WTC11 (cell line): ENCODE results near the gene WDFY3. TPM values are rescaled to one million over a fixed set of nuclear protein-coding genes. Genes with fewer than 3 reads are reported as not detected.

ENCODE experiments used
- ATAC-seq: fragments of 200-7000 bp; cut with Tn5 transposase; 2 replicates; pipeline ENCODE4 v1.10.0; 2021; ENCODE audit warnings: mild to moderate bottlenecking, moderate library complexity
- CTCF ChIA-PET: fragments of 300-600 bp; sonication (Branson Sonifier 250); formaldehyde crosslinking; loops from one replicate; lab custom pipeline; 2021; ENCODE audit warnings: antibody characterized with exemption; lab: Charles Lee
- POLR2A ChIA-PET: fragments of 350-600 bp; sonication (Branson Sonifier 250); formaldehyde crosslinking; loops from one replicate; lab custom pipeline; 2021; ENCODE audit warnings: antibody characterized with exemption; lab: Charles Lee
- DNase-seq: peaks from one replicate; pipeline ENCODE4 v3.0.0; 2021; ENCODE audit warnings: low spot score
- H3K27ac Mint-ChIP-seq: 2 replicates; pipeline ENCODE4 v1.8.0; 2021; ENCODE audit warnings: mixed read lengths
- H3K27me3 Mint-ChIP-seq: 2 replicates; pipeline ENCODE4 v1.8.0; 2021; ENCODE audit warnings: low read depth, mild to moderate bottlenecking, moderate library complexity, mixed read lengths
- H3K36me3 Mint-ChIP-seq: 2 replicates; pipeline ENCODE4 v1.8.0; 2021; ENCODE audit warnings: mixed read lengths
- H3K4me1 Mint-ChIP-seq: 2 replicates; pipeline ENCODE4 v1.8.0; 2022; ENCODE audit warnings: mixed read lengths
- H3K4me3 Mint-ChIP-seq: 2 replicates; pipeline ENCODE4 v1.8.0; 2021; ENCODE audit warnings: mild to moderate bottlenecking, moderate library complexity, mixed read lengths
- H3K9me3 Mint-ChIP-seq: 2 replicates; pipeline ENCODE4 v1.8.0; 2021; ENCODE audit warnings: mixed read lengths
- AFF4 ChIP-seq: sonication (generic); formaldehyde crosslinking; IDR thresholded peaks from 2 replicates; pipeline ENCODE4 v1.8.1; 2023; ENCODE audit warnings: mild to moderate bottlenecking, missing genetic modification reagents, borderline replicate concordance
- ATF3 ChIP-seq: sonication (generic); formaldehyde crosslinking; conservative IDR thresholded peaks from 2 replicates; pipeline ENCODE4 v1.8.1; 2022; ENCODE audit warnings: mild to moderate bottlenecking, missing genetic modification reagents
- CBFB ChIP-seq: sonication (generic); formaldehyde crosslinking; IDR thresholded peaks from 2 replicates; pipeline ENCODE4 v1.8.1; 2022; ENCODE audit warnings: mild to moderate bottlenecking, low read depth, missing genetic modification reagents
- CREM ChIP-seq: sonication (generic); formaldehyde crosslinking; IDR thresholded peaks from 2 replicates; pipeline ENCODE4 v1.8.1; 2022; ENCODE audit warnings: mild to moderate bottlenecking, missing genetic modification reagents, moderate library complexity
- E2F5 ChIP-seq: sonication (generic); formaldehyde crosslinking; IDR thresholded peaks from 2 replicates; pipeline ENCODE4 v1.8.1; 2022; ENCODE audit warnings: mild to moderate bottlenecking, moderate library complexity, missing genetic modification reagents
- EMX1 ChIP-seq: fragments of 250-450 bp; sonication (Bioruptor Pico); IDR thresholded peaks from 2 replicates; pipeline ENCODE4 v1.8.0; 2021; ENCODE audit warnings: mild to moderate bottlenecking
- FOXJ3 ChIP-seq: sonication (generic); formaldehyde crosslinking; IDR thresholded peaks from 2 replicates; pipeline ENCODE4 v1.9.0; 2021; ENCODE audit warnings: missing genetic modification reagents, mild to moderate bottlenecking, borderline replicate concordance
- HMGA2 ChIP-seq: fragments of 250-450 bp; sonication (Bioruptor Pico); IDR thresholded peaks from 2 replicates; pipeline ENCODE4 v1.4.0; 2021; ENCODE audit warnings: mild to moderate bottlenecking, moderate library complexity
- MLX ChIP-seq: sonication (generic); formaldehyde crosslinking; IDR thresholded peaks from 2 replicates; pipeline ENCODE4 v1.8.1; 2023; ENCODE audit warnings: mild to moderate bottlenecking, missing genetic modification reagents, moderate library complexity
- MXD4 ChIP-seq: fragments of 250-450 bp; sonication (Bioruptor Pico); IDR thresholded peaks from 2 replicates; pipeline ENCODE4 v1.8.0; 2021; ENCODE audit warnings: mild to moderate bottlenecking, moderate library complexity, borderline replicate concordance
- OVOL2 ChIP-seq: fragments of 250-450 bp; sonication (Bioruptor Pico); IDR thresholded peaks from 2 replicates; pipeline ENCODE4 v1.9.0; 2021; ENCODE audit warnings: mild to moderate bottlenecking, borderline replicate concordance
- SP1 ChIP-seq: sonication (generic); formaldehyde crosslinking; conservative IDR thresholded peaks from 2 replicates; pipeline ENCODE4 v1.8.1; 2022; ENCODE audit warnings: missing genetic modification reagents
- USF2 ChIP-seq: sonication (generic); formaldehyde crosslinking; IDR thresholded peaks from 2 replicates; pipeline ENCODE4 v1.8.1; 2023; ENCODE audit warnings: mild to moderate bottlenecking, missing genetic modification reagents, moderate library complexity
- ZBTB21 ChIP-seq: sonication (generic); formaldehyde crosslinking; IDR thresholded peaks from 2 replicates; pipeline ENCODE4 v1.8.1; 2023; ENCODE audit warnings: mild to moderate bottlenecking, missing genetic modification reagents, borderline replicate concordance
- ZNF121 ChIP-seq: sonication (generic); formaldehyde crosslinking; IDR thresholded peaks from 2 replicates; pipeline ENCODE4 v1.8.0; 2023; ENCODE audit warnings: missing genetic modification reagents
- ZNF219 ChIP-seq: sonication (generic); formaldehyde crosslinking; IDR thresholded peaks from 2 replicates; pipeline ENCODE4 v1.8.0; 2023; ENCODE audit warnings: missing genetic modification reagents, mild to moderate bottlenecking, borderline replicate concordance
- ZNF396 ChIP-seq: fragments of 250-450 bp; sonication (Bioruptor Pico); IDR thresholded peaks from 2 replicates; pipeline ENCODE4 v1.8.0; 2021; ENCODE audit warnings: mild to moderate bottlenecking, moderate library complexity, borderline replicate concordance
- ZNF671 ChIP-seq: fragments of 250-450 bp; sonication (Bioruptor Pico); IDR thresholded peaks from 2 replicates; pipeline ENCODE4 v1.8.0; 2021; ENCODE audit warnings: mild to moderate bottlenecking
- total RNA-seq: library from RNA; stranded (reverse); gene quantifications from 3 replicates; pipeline ENCODE4 v1.2.3, GENCODE V29; 2021
- TF ChIP-seq, protein P1 (sequence below): fragments of 250-450 bp; sonication (Bioruptor Pico); IDR thresholded peaks from 2 replicates; pipeline ENCODE4 v1.9.0; 2021; ENCODE audit warnings: moderate library complexity, mild to moderate bottlenecking, inconsistent platforms, borderline replicate concordance

The WDFY3 gene
- total RNA-seq, 1 experiment from 2014 or later: 77.2 TPM

- CTCF ChIA-PET: no interaction called here
- peaks cover 47% of the 10 kb centered on the region for H3K4me1 Mint-ChIP-seq
- peak overlapping the region; percentile 67 for H3K27ac Mint-ChIP-seq
- DNase-seq (no peak), ATAC-seq (peak; percentile 49)
- H3K9me3 Mint-ChIP-seq: no peaks in the 10 kb centered on the region
- TF ChIP-seq ZBTB21 (CRISPR knock-in tag) (no peak), CBFB (CRISPR knock-in tag) (no peak), ZNF671 (CRISPR knock-in tag) (no peak), MXD4 (CRISPR knock-in tag) (no peak), HMGA2 (CRISPR knock-in tag) (no peak), EMX1 (CRISPR knock-in tag) (no peak), CREM (no peak), E2F5 (CRISPR knock-in tag) (no peak), SP1 (CRISPR knock-in tag) (no peak), AFF4 (CRISPR knock-in tag) (no peak), OVOL2 (no peak), FOXJ3 (CRISPR knock-in tag) (no peak), ZNF396 (CRISPR knock-in tag) (no peak), MLX (CRISPR knock-in tag) (no peak), ATF3 (CRISPR knock-in tag) (no peak)
- TF ChIP-seq, protein P1, sequence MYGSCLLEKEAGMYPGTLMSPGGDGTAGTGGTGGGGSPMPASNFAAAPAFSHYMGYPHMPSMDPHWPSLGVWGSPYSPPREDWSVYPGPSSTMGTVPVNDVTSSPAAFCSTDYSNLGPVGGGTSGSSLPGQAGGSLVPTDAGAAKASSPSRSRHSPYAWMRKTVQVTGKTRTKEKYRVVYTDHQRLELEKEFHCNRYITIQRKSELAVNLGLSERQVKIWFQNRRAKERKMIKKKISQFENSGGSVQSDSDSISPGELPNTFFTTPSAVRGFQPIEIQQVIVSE (CRISPR knock-in tag): no peak
- H3K4me3 Mint-ChIP-seq: no peak overlapping the region
- POLR2A ChIA-PET: interaction anchor here (0.5 kb wide), 1 partner anchor 26 kb away, joined by 3 read pairs; no protein-coding TSS in a partner anchor
- H3K27me3 Mint-ChIP-seq: no peaks in the 10 kb centered on the region
- H3K36me3 Mint-ChIP-seq: 0 out of 2 replicates have a peak, but pooled peaks cover 2% of the 10 kb centered on the region
Measured at GRCh38 chr4:84901173-84901572, 65.3 kb downstream of the WDFY3 start.

DNA sequence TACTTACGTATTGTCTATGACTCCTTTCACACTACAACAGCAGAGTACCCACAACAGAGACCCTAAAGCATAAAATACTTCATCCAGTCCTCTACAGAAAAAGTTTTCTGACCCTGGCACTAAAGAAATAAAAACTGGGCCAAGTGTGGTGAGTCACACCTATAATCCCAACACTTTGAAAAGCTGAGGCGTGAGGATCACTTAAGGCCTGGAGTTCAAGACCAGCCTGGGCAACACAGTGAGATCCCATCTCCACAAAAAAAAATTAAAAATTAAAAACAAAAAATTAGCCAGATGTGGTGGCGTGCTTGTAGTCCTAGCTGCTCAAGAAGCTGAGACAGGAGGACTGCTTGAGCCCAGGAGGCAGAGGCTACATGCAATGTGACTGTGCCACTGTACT lies 66.9 kb downstream of the WDFY3 start:
- ChIA-PET CTCF (no interaction called here), POLR2A (no interaction called here)
- DNase-seq (no peak), ATAC-seq (no peak)
- TF ChIP-seq ZNF219 (CRISPR knock-in tag) (no peak), ZNF121 (CRISPR knock-in tag) (peak; percentile 51; the same call in 1 of the 2 replicates), CBFB (CRISPR knock-in tag) (no peak), USF2 (no peak), FOXJ3 (CRISPR knock-in tag) (no peak)
- Mint-ChIP-seq H3K27me3 (no peaks in the 10 kb centered on the region), H3K36me3 (0 out of 2 replicates have a peak, but pooled peaks cover 2% of the 10 kb centered on the region), H3K4me3 (no peak overlapping the region), H3K4me1 (peaks cover 40% of the 10 kb centered on the region), H3K27ac (no peak overlapping the region), H3K9me3 (no peaks in the 10 kb centered on the region)
